GM08714 (cell line): ENCODE data around the gene CNTROB.
A peak's percentile ranks its signal among the peaks of the same experiment; 100 is the strongest.

Experiments
- H3K4me3 ChIP-seq: fragments of 200-500 bp; sonication (Bioruptor generic); 2 replicates; pipeline ENCODE4 v1.5.1; 2014; ENCODE audit warnings: mild to moderate bottlenecking, low read length, inconsistent platforms
- ZNF274 ChIP-seq: IDR thresholded peaks from 2 replicates; pipeline ENCODE4 v1.6.1; 2012; ENCODE audit warnings: mild to moderate bottlenecking, low read depth, low read length

The CNTROB gene

DNA sequence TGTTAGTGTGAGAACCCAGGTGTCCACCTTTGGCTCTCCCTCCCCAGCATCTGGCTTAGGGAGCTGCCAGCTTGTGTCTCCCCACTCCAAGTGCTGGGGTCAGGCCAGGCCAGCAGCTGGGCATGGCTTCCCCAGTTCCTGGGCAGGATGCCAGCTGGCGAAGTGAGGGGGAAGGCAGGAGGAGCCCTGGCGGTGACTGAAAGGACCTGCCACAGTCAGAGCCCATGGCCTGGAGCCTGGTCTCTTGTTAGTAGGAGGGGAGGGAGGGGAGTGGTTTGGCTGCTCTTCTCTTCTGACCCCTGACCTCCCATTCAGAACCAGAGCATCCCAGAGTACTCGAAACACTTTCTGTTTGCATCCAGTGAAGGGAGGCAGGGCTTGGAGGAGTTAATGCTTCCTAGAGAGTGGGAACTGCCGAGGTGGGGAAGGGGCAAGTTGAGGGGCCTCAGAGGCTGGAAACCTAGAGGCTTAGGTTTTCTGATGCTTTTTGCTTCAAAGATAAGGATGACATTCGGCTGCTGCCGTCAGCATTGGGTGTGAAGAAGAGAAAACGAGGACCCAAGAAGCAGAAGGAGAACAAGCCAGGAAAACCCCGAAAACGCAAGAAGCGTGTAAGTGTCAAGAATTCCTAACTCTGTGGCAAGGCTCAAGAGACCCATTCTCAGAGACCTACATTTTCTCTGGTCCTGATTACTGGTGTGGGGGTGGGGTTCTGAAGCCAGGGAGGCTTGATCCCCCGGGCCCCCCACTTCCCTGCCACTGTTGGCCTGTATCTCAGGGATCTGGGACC is 42.6 kb upstream of the CNTROB start:
- no peak overlapping the region for H3K4me3 ChIP-seq

DNA sequence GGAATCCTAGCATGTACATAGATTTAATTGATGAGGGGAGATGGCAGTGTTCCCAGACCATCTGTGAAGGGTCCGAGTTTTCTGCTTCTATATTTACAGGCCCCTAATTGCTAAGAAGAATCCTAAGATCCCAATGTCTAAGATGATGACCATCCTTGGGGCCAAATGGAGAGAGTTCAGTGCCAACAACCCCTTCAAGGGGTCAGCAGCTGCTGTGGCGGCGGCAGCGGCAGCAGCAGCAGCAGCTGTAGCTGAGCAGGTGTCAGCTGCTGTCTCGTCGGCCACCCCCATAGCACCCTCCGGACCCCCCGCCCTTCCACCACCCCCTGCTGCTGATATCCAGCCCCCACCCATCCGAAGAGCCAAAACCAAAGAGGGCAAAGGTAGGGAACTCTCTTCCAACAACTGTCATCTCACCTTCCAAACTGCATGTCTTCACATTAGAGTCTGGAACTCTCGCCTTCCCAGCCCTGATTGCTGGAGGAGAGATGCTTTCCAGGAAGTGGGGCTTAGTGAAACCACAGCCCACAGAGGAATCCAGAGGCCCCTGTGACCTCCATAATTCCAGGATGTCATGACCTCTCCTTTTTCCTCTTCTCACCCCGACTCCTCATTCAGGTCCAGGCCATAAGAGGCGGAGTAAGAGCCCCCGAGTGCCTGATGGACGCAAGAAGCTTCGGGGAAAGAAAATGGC is 38.7 kb upstream of the CNTROB start:
- H3K4me3 ChIP-seq = no peak overlapping the region
- no peak for TF ChIP-seq ZNF274

More for the DNA sequence above, 42.6 kb upstream of the CNTROB start:
- no peak for TF ChIP-seq ZNF274

DNA sequence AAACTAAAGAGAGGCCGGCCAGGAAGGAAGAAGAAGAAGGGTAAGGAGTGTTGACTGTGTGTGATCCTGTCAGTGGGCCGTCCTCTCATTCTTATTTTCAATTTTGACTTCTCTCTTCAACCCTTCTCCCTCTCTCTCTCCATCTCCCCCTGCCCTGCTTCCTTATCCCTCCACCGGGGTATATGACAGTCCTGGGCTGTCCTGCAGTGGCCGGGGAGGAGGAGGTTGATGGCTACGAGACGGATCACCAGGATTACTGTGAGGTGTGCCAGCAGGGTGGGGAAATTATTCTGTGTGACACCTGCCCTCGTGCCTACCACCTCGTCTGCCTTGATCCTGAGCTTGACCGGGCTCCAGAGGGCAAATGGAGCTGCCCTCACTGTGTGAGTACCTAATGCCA is 37.8 kb upstream of the CNTROB start:
- TF ChIP-seq ZNF274 = no peak
- no peak overlapping the region for H3K4me3 ChIP-seq

DNA sequence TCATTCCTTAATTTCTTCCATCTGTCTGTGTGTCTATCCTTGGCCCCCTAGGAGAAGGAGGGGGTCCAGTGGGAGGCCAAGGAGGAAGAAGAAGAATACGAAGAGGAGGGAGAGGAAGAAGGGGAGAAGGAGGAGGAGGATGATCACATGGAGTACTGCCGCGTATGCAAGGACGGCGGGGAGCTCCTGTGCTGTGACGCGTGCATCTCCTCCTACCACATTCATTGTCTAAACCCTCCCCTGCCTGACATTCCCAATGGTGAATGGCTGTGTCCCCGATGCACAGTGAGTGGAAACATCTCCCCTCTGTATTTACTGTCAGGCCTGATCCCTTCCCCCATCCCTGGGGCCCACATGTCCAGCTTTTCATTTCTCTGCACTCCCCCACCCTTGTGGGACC is 37.1 kb upstream of the CNTROB start:
- TF ChIP-seq ZNF274 = no peak
- no peak overlapping the region for H3K4me3 ChIP-seq

DNA sequence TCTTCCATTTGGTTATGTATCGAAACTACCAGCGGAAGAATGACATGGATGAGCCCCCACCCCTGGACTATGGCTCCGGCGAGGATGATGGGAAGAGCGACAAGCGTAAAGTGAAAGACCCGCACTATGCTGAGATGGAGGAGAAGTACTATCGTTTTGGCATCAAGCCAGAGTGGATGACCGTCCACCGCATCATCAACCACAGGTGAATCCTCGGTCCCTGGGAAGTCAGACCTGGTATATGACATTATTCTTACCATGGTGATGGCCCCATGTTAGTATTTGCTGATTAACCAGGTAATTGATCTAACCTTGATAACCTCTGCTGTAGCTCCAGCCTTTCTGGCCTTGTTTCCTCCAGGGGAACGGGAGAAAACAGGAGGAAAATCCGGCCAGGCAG is 34.9 kb upstream of the CNTROB start:
- TF ChIP-seq ZNF274 = no peak
- H3K4me3 ChIP-seq = no peak overlapping the region

DNA sequence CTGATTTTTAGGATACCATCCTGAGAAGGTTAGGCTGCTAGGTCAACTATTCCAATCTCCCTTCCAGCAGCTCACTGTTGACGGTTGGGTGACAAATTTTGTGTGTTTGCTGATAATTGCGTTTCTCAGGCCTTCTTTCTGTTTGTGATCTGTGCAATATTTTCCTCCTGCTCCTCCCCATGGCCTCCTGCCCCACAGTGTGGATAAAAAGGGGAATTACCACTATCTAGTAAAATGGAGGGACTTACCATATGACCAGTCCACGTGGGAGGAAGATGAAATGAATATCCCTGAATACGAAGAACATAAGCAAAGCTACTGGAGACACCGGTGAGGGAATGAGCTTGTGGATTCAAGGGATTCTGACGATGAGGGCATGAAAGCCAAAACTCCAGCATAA is 34.2 kb upstream of the CNTROB start:
- H3K4me3 ChIP-seq = no peak overlapping the region
- no peak for TF ChIP-seq ZNF274

DNA sequence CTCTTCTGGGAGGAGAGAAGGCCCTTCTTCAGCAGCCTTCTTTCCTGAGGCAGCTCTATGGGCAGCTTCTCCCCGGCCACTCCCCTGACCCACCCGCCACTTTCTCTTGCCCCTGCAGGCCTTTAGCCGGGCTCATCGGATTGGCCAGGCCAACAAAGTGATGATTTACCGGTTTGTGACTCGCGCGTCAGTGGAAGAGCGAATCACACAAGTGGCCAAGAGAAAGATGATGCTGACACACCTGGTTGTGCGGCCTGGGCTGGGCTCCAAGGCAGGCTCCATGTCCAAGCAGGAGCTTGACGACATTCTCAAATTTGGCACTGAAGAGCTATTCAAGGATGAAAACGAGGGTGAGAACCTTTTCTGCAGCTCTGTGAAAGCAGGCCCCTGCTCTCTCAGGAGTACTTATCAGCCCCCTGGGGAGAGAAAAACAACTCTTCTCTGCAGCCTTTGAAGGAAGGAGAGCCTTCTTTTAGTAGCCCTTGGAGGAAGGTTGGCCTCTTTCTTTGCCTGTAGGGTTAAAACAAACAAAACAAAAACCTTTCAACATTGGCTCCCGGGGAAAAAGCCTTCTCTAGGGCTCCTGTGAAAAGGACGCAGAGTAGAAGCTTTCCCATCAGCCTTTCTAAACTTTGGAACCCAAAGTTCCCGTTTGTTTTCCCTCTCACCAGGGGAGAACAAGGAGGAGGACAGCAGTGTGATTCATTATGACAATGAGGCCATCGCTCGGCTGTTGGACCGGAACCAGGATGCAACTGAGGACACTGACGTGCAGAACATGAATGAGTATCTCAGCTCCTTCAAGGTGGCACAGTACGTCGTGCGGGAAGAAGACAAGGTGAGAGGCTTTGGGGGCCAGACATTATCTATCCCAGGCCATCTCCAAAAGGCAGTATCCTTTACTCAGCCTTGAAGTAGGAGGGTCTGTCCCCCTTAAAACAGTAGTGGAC is 28.6 kb upstream of the CNTROB start:
- no peak overlapping the region for H3K4me3 ChIP-seq
- no peak for TF ChIP-seq ZNF274

DNA sequence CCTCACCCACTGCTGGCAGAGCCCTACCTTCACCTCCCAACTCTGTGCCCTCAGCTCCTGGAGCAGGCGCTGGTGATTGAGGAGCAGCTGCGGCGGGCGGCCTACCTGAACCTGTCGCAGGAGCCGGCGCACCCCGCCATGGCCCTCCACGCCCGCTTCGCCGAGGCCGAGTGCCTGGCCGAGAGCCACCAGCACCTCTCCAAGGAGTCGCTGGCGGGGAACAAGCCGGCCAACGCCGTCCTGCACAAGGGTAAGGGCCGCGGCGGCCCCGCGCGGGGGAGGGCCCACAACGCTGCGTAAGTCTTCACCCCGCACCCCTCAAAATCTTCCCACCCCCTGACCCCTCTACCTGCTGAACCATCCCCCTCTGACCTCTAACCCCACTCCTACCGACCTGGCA is 22.9 kb upstream of the CNTROB start:
- H3K4me3 ChIP-seq = no peak overlapping the region
- TF ChIP-seq ZNF274 = no peak

DNA sequence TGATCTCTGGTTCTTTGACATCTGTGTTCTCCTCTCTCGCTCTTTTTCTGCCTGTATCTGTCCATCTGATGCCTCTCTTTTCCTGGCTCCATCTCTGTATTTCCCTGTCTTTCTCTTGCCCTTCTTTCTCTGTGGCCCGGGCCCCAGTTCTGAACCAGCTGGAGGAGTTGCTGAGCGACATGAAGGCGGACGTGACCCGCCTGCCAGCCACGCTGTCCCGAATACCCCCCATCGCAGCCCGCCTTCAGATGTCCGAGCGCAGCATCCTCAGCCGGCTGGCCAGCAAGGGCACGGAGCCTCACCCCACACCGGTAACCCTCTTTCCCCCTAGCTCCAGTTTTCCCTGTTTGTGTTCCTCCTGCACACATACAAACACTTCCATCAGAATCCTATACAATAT is 21.7 kb upstream of the CNTROB start:
- no peak for TF ChIP-seq ZNF274
- no peak overlapping the region for H3K4me3 ChIP-seq

DNA sequence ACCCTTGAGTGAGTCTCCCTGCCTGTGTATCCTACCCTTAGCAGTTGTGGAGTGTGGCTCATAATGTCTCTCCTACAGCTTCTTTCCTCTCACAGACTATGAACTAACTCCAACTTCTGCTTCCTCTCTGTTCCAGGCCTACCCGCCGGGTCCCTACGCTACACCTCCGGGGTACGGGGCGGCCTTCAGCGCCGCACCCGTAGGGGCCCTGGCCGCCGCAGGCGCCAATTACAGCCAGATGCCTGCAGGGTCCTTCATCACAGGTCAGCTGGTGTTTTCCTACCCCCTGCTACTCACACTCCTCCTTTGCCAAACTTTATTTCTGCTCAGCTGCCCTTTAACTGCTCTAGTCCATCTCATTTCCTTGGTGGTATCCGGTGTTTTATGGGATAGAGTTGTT is 21.3 kb upstream of the CNTROB start:
- no peak for TF ChIP-seq ZNF274
- no peak overlapping the region for H3K4me3 ChIP-seq

DNA sequence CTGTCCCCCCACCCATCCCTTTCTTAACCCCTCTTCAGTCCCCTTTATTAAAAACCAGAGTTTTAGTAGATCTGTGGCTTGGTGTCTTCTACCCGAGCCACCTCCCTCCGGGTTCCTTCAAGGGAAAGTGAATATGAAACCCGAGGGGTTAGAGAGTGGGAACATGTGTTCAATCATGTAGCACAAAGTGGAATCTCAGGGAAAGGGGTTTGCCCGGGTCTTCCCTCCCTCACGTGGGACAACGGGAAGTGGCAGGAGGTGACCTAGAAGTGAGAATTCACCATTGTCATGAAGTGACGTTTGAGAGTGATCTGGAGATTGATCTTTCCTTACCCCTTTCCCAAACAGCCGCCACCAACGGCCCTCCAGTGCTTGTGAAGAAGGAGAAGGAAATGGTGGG is 20.9 kb upstream of the CNTROB start:
- H3K4me3 ChIP-seq = no peak overlapping the region
- TF ChIP-seq ZNF274 = no peak

DNA sequence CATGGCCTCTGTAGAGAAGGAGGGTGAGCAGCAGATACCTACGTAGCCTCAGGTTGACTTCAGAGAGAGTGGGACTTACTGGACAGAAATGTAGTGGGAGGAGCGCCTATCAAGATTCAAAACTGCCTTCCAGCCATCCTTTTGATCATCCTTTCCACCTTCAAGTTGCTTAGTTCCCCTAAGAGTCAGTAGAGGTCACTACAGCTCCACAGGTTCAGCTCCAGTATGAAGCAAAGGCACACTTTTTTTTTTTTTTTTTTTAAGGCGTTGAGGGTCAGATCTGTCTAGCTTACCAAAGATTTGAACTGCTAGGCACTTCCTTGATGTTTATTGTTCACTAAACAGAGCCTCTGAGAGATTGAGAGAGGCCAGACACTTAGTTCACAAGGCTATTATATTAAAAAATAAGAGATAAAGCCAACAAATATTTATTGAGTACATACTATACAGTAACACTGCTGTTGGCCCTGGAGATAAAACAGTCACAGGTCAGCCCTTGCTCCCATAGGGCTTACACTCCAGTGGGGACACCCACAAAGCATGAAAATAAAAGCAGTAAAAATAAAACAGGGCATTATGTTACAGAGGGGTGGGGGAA is 19.0 kb upstream of the CNTROB start:
- H3K4me3 ChIP-seq = no peak overlapping the region
- TF ChIP-seq ZNF274 = no peak

DNA sequence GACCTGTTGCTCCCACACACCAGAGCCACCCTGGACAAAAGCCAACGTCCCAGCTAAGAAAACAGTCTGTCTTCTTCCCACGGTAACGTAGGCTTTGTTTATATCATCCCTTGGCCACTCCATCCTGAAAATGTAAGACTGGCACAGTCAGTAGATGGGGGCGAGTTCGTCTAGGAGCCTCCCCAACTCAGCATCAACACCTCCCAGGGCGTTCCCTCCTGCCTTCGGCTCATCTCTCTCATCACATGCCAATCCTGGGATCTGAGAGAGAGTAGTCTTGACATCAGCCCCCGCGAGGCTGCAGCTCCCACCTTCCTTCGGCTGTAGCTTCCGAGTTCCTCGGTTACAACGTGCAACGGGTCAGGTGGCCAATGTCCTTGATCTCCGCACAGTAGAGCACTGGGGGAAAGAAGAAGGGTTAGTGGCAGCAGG is 16.8 kb upstream of the CNTROB start:
- H3K4me3 ChIP-seq = peak overlapping the region; percentile 41; the same call in 1 of the 2 replicates
- no peak for TF ChIP-seq ZNF274
